GM18519 (cell line): ENCODE measurements around the gene TP53TG3E.
"Not testable (repeated sequence)": the region's sequence is repeated elsewhere in the genome, so short reads cannot be mapped to it uniquely, and the experiment has no call there.

Source experiments
- ATAC-seq: cut with Tn5 transposase; IDR thresholded peaks from one replicate; pipeline ENCODE4 v1.9.1; 2021; ENCODE audit warnings: mild to moderate bottlenecking, moderate library complexity; ENCODE audit not compliant: unreplicated experiment, low FRiP score

Gene TP53TG3E

GRCh38 chr16:33304006-33304405, at the start of gene TP53TG3E:
TP53TG3E (plus strand) TSS chr16:33304306; CDS start chr16:33304374, 68 bp downstream.
- not testable (repeated sequence) for ATAC-seq

- not testable (repeated sequence) for ATAC-seq
These were observed 32.3 kb downstream of the TP53TG3E start for GRCh38 chr16:33336226-33337012.

- not testable (repeated sequence) for ATAC-seq
These were observed 33.8 kb downstream of the TP53TG3E start for GRCh38 chr16:33337627-33338542.

GRCh38 chr16:33338543-33338951, 34.4 kb downstream of the TP53TG3E start:
- ATAC-seq = not testable (repeated sequence)

GRCh38 chr16:33339093-33340061, 35.3 kb downstream of the TP53TG3E start:
- not testable (repeated sequence) for ATAC-seq
